Activated naive CD4-positive, alpha-beta T cell treated with anti-CD3 and anti-CD28 coated beads, Interleukin-2, amount 10 ng/mL, durations not matched to agents 7 days and 5 days (primary cell): ENCODE data around the gene ST6GALNAC5.
"Not testable (repeated sequence)": the region's sequence is repeated elsewhere in the genome, so short reads cannot be mapped to it uniquely, and the experiment has no call there.

Experiments
- CTCF ChIA-PET: fragments of 350-600 bp; sonication (Branson Sonifier 250); formaldehyde crosslinking; loops from one replicate; lab custom pipeline; 2021; ENCODE audit warnings: antibody characterized with exemption; lab: Charles Lee
- DNase-seq: peaks from one replicate; pipeline ENCODE4 v3.0.0-alpha.2; 2020
- H3K27ac Mint-ChIP-seq: one replicate; pipeline ENCODE4 v1.8.0; 2021; ENCODE audit warnings: mild to moderate bottlenecking, moderate library complexity, mixed read lengths
- H3K27me3 Mint-ChIP-seq: one replicate; pipeline ENCODE4 v1.8.0; 2021; ENCODE audit warnings: mild to moderate bottlenecking, mixed read lengths
- H3K36me3 Mint-ChIP-seq: one replicate; pipeline ENCODE4 v1.8.0; 2021; ENCODE audit warnings: mixed read lengths
- H3K4me1 Mint-ChIP-seq: one replicate; pipeline ENCODE4 v1.8.0; 2021; ENCODE audit warnings: mixed read lengths
- H3K4me3 Mint-ChIP-seq: one replicate; pipeline ENCODE4 v1.8.0; 2021; ENCODE audit warnings: mild to moderate bottlenecking, moderate library complexity, mixed read lengths
- H3K9me3 Mint-ChIP-seq: one replicate; pipeline ENCODE4 v1.8.0; 2021; ENCODE audit warnings: mixed read lengths

The ST6GALNAC5 gene

DNA sequence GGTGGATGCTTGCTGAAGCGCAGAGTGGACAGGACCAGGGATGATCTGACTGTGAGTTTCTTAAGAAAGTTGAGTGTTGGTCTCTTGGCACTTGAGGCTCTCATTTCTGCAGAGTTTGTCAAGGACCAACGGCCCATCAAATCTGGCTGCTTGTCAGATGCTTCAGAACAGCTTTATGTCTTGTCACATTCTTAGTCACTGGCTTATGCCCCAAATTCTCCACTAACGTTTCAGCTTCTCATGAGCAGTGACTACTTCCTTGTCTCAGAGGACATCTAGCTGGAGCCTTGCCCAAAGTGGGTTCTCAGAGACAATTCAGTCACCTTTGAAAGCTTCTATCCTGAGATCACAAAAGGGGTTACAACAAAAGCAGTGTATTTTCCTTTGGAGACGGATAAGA lies 92.3 kb downstream of the ST6GALNAC5 start:
- Mint-ChIP-seq H3K4me1 (no peaks in the 10 kb centered on the region), H3K27me3 (no peaks in the 10 kb centered on the region), H3K36me3 (no peaks in the 10 kb centered on the region), H3K4me3 (no peak overlapping the region), H3K9me3 (no peaks in the 10 kb centered on the region), H3K27ac (no peak overlapping the region)
- CTCF ChIA-PET: no interaction called here
- DNase-seq: no peak

DNA sequence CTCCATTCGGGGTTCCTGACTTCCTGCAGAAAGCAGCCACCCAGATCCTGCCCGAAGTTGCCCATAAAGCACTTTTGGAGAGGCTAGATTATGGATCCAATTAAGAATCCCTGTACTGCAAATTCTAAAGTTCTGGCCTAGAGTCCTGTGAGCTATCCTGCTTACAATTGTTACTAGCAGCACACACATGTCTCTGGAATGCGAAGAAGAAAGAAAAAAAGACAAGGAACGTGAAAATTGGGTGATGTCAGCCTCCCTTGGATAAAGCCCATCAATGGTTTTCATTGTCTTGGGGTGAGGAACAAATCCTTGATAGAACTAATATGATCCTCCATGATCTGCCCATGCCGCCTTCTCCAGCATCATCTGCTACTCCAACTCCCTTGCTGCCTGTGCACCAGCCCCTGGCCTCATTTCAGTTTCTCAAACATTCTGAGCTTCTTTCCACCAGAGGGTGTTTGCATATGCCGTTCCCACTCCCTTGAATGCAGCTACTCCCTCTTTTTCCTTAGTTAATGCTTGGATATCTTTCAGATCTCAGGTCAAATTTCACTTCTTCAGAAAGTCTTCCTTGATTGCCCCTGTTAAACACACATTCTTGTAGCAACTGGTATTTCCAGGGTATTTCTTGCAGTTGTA lies 94.0 kb downstream of the ST6GALNAC5 start:
- Mint-ChIP-seq H3K4me1 (no peaks in the 10 kb centered on the region), H3K4me3 (no peak overlapping the region), H3K27me3 (no peaks in the 10 kb centered on the region), H3K36me3 (no peaks in the 10 kb centered on the region), H3K27ac (no peak overlapping the region), H3K9me3 (peaks cover 2% of the 10 kb centered on the region)
- DNase-seq: no peak
- CTCF ChIA-PET: no interaction called here

DNA sequence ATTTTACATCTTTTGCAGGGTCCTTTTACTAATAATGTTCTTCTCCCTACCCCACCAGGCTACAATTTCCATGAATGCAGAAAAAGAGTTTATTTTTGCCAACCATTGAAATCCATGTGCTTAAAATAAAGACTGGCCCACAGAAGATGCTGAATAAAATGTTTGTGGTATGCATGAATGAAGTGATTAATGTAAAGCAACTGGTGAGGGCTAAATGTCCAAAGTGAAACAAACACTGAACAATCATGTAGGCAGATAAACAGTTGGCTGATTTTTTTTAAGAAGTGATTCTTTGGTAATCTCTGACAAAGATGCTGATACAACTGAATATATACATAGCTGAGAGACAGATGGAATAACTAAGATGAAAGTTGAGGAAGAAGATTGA lies 94.5 kb downstream of the ST6GALNAC5 start:
- CTCF ChIA-PET: no interaction called here
- Mint-ChIP-seq H3K9me3 (peaks cover 2% of the 10 kb centered on the region), H3K27me3 (no peaks in the 10 kb centered on the region), H3K36me3 (no peaks in the 10 kb centered on the region), H3K4me3 (no peak overlapping the region), H3K27ac (no peak overlapping the region), H3K4me1 (no peaks in the 10 kb centered on the region)
- DNase-seq: no peak

- DNase-seq, H3K36me3 Mint-ChIP-seq, H3K27ac Mint-ChIP-seq, H3K4me1 Mint-ChIP-seq, H3K9me3 Mint-ChIP-seq, H3K4me3 Mint-ChIP-seq, H3K27me3 Mint-ChIP-seq, CTCF ChIA-PET: not testable (repeated sequence)
These were observed 114.0 kb downstream of the ST6GALNAC5 start for GRCh38 chr1:76981267-76981666.

- Mint-ChIP-seq H3K27me3 (no peaks in the 10 kb centered on the region), H3K27ac (no peak overlapping the region), H3K36me3 (no peaks in the 10 kb centered on the region), H3K4me3 (no peak overlapping the region), H3K4me1 (no peaks in the 10 kb centered on the region), H3K9me3 (no peaks in the 10 kb centered on the region)
- no peak for DNase-seq
- CTCF ChIA-PET: no interaction called here
These were observed 122.7 kb downstream of the ST6GALNAC5 start for GRCh38 chr1:76989976-76990375.

GRCh38 chr1:76993036-76993435 lies 125.8 kb downstream of the ST6GALNAC5 start:
- Mint-ChIP-seq H3K27ac (no peak overlapping the region), H3K4me1 (no peaks in the 10 kb centered on the region), H3K27me3 (no peaks in the 10 kb centered on the region), H3K9me3 (no peaks in the 10 kb centered on the region), H3K4me3 (no peak overlapping the region), H3K36me3 (no peaks in the 10 kb centered on the region)
- CTCF ChIA-PET: no interaction called here
- DNase-seq: no peak

DNA sequence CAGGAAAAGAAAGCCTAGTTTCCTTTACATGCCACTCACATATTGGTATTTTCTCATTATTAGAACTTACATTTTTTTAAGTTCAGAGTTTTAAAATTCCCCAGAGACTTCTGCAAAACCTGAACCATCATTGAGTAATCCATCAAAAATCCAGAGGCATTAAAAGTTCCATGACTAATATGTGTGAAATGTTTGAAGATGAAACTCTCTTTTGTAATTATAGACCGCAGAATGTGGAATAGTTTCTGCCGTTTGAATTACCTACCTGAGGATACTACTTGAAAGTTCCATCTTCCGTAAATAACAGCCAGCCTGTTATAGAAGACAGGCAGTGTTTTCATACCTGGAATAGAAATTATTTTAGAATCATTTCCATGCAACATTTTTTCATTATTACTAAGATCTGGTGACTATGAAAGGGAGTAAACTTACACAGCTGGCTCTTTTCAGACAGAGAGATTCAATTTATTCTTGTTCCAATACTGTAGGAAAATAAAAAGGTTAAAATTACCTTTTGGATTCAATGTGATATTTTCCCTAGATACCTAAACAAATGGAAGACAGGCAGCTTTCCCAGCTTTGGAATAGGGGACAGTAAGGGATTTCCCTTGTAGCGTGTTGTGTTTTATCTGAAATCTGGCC lies 131.4 kb downstream of the ST6GALNAC5 start:
- CTCF ChIA-PET: no interaction called here
- Mint-ChIP-seq H3K27ac (no peak overlapping the region), H3K4me3 (no peak overlapping the region), H3K36me3 (no peaks in the 10 kb centered on the region), H3K9me3 (no peaks in the 10 kb centered on the region), H3K27me3 (no peaks in the 10 kb centered on the region), H3K4me1 (no peaks in the 10 kb centered on the region)
- DNase-seq: no peak

DNA sequence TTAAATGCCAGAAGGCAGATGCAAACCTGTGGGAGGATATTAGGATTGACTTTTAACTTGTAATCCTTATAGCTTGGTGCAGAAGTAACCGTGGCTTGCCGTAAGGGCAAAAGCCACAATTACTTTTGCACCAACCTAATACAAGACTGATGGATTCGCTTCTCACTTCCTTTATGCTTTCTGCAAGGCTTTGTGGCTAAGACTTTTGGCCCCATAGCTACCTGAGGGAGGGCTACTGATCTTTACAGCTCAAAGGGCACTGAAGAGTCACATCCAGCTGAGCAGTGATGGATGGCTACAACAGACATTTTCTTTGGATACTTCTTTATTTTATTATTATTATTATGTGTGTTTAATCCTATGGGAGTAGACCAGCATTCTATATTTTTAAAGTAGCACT lies 140.4 kb downstream of the ST6GALNAC5 start:
- Mint-ChIP-seq H3K4me3 (no peak overlapping the region), H3K27ac (no peak overlapping the region), H3K27me3 (no peaks in the 10 kb centered on the region), H3K4me1 (no peaks in the 10 kb centered on the region), H3K9me3 (peaks cover 4% of the 10 kb centered on the region), H3K36me3 (no peaks in the 10 kb centered on the region)
- no peak for DNase-seq
- CTCF ChIA-PET: no interaction called here

- no peak for DNase-seq
- CTCF ChIA-PET: no interaction called here
These were observed 143.7 kb downstream of the ST6GALNAC5 start for GRCh38 chr1:77010937-77011336.

DNA sequence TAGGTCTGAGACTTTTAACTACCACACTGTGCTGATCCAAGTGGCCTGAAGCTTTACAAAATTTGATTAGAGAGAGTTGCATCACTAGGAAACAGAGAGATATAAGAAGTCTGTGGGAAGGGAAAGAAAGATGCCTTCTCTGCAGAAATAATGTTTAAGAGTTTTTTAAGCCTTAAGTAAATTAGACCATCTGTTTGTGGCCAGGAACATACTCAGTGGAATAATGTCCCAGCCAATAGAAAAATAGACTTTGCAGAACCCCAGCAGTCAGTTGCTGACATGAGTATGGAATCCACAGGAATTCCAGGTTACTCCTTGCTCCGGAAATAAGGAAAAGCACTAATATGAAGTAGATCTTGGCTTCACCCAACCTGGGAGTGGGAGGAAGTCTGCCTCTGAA lies 144.8 kb downstream of the ST6GALNAC5 start:
- no peak overlapping the region for H3K4me3 Mint-ChIP-seq
- no peaks in the 10 kb centered on the region for H3K9me3 Mint-ChIP-seq
- no peak for DNase-seq
- CTCF ChIA-PET: no interaction called here
- H3K27ac Mint-ChIP-seq: no peak overlapping the region
- no peaks in the 10 kb centered on the region for H3K4me1 Mint-ChIP-seq
- H3K36me3 Mint-ChIP-seq: no peaks in the 10 kb centered on the region
- H3K27me3 Mint-ChIP-seq: no peaks in the 10 kb centered on the region

More at GRCh38 chr1:77010937-77011336, 143.7 kb downstream of the ST6GALNAC5 start:
- no peaks in the 10 kb centered on the region for H3K9me3 Mint-ChIP-seq
- H3K4me3 Mint-ChIP-seq: no peak overlapping the region
- no peaks in the 10 kb centered on the region for H3K36me3 Mint-ChIP-seq
- no peaks in the 10 kb centered on the region for H3K4me1 Mint-ChIP-seq
- H3K27me3 Mint-ChIP-seq: no peaks in the 10 kb centered on the region
- H3K27ac Mint-ChIP-seq: no peak overlapping the region

GRCh38 chr1:77014073-77014788 lies 147.0 kb downstream of the ST6GALNAC5 start:
- H3K4me1 Mint-ChIP-seq: no peaks in the 10 kb centered on the region
- no peaks in the 10 kb centered on the region for H3K27me3 Mint-ChIP-seq
- H3K4me3 Mint-ChIP-seq: no peak overlapping the region
- no peak for DNase-seq
- H3K36me3 Mint-ChIP-seq: no peaks in the 10 kb centered on the region
- H3K27ac Mint-ChIP-seq: no peak overlapping the region
- no peaks in the 10 kb centered on the region for H3K9me3 Mint-ChIP-seq
- CTCF ChIA-PET: no interaction called here

- no peak for DNase-seq
- Mint-ChIP-seq H3K4me3 (no peak overlapping the region), H3K36me3 (no peaks in the 10 kb centered on the region), H3K4me1 (no peaks in the 10 kb centered on the region), H3K27ac (no peak overlapping the region), H3K9me3 (no peaks in the 10 kb centered on the region), H3K27me3 (no peaks in the 10 kb centered on the region)
- CTCF ChIA-PET: no interaction called here
These were observed 148.6 kb downstream of the ST6GALNAC5 start for GRCh38 chr1:77015748-77016341.

DNA sequence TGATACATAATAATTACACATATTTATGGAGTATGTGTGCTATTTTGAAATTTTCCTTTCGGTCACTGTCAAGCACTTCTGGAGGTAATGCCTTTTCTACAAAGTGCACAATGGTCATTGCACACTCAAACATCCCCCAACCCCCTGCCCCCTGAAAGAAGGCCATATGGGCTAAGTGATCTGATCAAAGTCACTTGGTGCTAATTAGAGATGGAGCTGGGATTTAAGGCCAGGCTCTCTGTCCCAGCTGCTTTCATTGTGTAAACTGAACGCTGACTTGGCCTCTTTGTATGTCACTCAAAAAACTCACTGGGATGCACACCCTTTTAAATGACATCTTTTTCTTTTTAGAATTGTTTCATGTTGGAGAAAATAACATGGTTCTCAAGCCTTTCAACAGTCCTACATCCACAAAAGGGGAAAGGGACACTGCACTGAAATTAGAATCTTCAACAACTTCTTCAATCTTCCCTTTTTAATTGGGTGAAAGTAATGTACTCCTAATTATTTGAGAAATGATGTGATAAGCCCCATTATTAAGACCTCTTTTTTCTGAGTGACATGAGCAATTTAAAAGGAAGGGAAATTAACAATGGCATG lies 149.2 kb downstream of the ST6GALNAC5 start:
- no peaks in the 10 kb centered on the region for H3K4me1 Mint-ChIP-seq
- no peaks in the 10 kb centered on the region for H3K9me3 Mint-ChIP-seq
- H3K27ac Mint-ChIP-seq: no peak overlapping the region
- H3K27me3 Mint-ChIP-seq: no peaks in the 10 kb centered on the region
- no peaks in the 10 kb centered on the region for H3K36me3 Mint-ChIP-seq
- no peak for DNase-seq
- H3K4me3 Mint-ChIP-seq: no peak overlapping the region
- CTCF ChIA-PET: no interaction called here

GRCh38 chr1:77018311-77018710 lies 151.0 kb downstream of the ST6GALNAC5 start:
- Mint-ChIP-seq H3K4me3 (no peak overlapping the region), H3K4me1 (no peaks in the 10 kb centered on the region), H3K9me3 (no peaks in the 10 kb centered on the region), H3K36me3 (no peaks in the 10 kb centered on the region), H3K27ac (no peak overlapping the region), H3K27me3 (no peaks in the 10 kb centered on the region)
- no peak for DNase-seq
- CTCF ChIA-PET: no interaction called here
